ENCODE measurements around the gene VWA3B. TPM values are rescaled to one million over a fixed set of nuclear protein-coding genes. Genes with fewer than 3 reads are reported as not detected.

VWA3B gene
- total RNA-seq, 2 experiments from 2014 or later, result not detected

DNA sequence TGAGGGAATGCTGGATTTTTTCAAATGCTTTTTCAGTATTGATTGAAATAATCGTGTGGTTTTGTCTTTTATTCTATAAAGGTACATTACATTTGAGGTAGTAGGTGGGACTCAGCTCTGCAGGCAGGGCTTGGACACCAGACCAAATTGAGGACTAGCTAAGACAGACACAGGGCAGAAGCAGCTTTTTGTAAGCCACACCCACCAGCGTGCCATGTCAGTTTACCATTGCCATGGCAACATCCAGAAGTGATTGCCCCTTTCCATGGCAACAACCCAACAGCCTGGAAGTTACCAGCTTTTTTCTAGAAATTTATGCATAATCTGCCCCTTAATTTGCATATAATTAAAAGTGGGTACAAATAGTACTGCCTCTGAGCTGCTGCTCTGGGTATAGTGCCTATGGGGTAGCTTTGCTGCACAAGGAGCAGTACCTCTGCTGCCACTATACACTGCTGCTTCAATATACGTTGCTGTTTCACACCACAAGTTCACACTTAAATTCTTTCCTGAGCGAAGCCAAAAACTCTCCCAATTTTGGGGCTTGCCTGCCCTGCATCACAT, 23.6 kb upstream of the VWA3B start:
- H3K27me3 Mint-ChIP-seq, result peaks cover 12% of the 10 kb centered on the region
- no peak overlapping the region for H3K27ac Mint-ChIP-seq
- DNase-seq (no peak), ATAC-seq (no peak)
- intact Hi-C loops (cut with DNase I, micrococcal nuclease), result no loop called here
- CTCF ChIA-PET, result interaction anchor here (1.1 kb wide), 1 partner anchor 238 kb away, joined by 3 read pairs; no protein-coding TSS in a partner anchor
- H3K9me3 Mint-ChIP-seq (ENCODE audit: low read depth), result peaks cover 1% of the 10 kb centered on the region
- POLR2A ChIA-PET, result no interaction called here
- H3K4me3 Mint-ChIP-seq, result no peak overlapping the region
- H3K4me1 Mint-ChIP-seq, result no peaks in the 10 kb centered on the region
- H3K36me3 Mint-ChIP-seq (ENCODE audit: low read depth), result no peaks in the 10 kb centered on the region

DNA sequence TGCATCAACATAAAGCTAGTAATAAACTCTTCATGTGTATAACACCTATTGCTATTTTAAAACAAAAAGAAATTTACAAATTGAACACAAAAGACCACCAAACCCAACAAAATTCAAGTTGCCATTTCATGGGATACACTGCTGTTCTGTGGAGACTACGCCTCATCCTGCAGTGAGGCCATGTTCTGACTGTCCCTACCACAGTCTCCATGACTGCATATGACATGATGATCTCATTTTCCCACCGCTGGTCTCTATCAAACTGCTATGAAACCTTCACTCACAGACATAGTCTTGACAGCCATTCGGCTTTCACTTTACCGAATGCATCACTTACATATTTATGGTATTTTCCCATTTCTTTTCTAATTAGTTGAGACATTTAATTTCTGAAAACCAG, 21.2 kb upstream of the VWA3B start:
- peak; percentile 7 for DNase-seq
- no peaks in the 10 kb centered on the region for H3K4me1 Mint-ChIP-seq
- ChIA-PET CTCF (no interaction called here), POLR2A (no interaction called here)
- H3K27ac Mint-ChIP-seq, result no peak overlapping the region
- intact Hi-C loops (cut with DNase I, micrococcal nuclease), result no loop called here
- H3K9me3 Mint-ChIP-seq (ENCODE audit: low read depth), result peaks cover 1% of the 10 kb centered on the region
- no peak for ATAC-seq
- H3K36me3 Mint-ChIP-seq (ENCODE audit: low read depth), result no peaks in the 10 kb centered on the region
- H3K27me3 Mint-ChIP-seq, result peaks cover 12% of the 10 kb centered on the region
- H3K4me3 Mint-ChIP-seq, result no peak overlapping the region

- Mint-ChIP-seq H3K36me3 (ENCODE audit: low read depth) (no peaks in the 10 kb centered on the region), H3K4me1 (no peaks in the 10 kb centered on the region), H3K4me3 (no peak overlapping the region), H3K27me3 (peaks cover 12% of the 10 kb centered on the region), H3K27ac (no peak overlapping the region), H3K9me3 (ENCODE audit: low read depth) (no peaks in the 10 kb centered on the region)
- ATAC-seq (no peak), DNase-seq (no peak)
- intact Hi-C loops (cut with DNase I, micrococcal nuclease), result no loop called here
- CTCF ChIA-PET, result no interaction called here
- POLR2A ChIA-PET, result no interaction called here
Measured at GRCh38 chr2:98067160-98067559, 19.8 kb upstream of the VWA3B start.

- H3K9me3 Mint-ChIP-seq (ENCODE audit: low read depth), result peaks cover 2% of the 10 kb centered on the region
- H3K4me3 Mint-ChIP-seq, result no peak overlapping the region
- no peak overlapping the region for H3K27ac Mint-ChIP-seq
- no peak for DNase-seq
- no peaks in the 10 kb centered on the region for H3K4me1 Mint-ChIP-seq
- intact Hi-C loops (cut with DNase I, micrococcal nuclease), result no loop called here
- CTCF ChIA-PET, result no interaction called here
- peaks cover 6% of the 10 kb centered on the region for H3K27me3 Mint-ChIP-seq
- H3K36me3 Mint-ChIP-seq (ENCODE audit: low read depth), result no peaks in the 10 kb centered on the region
- ATAC-seq, result no peak
- POLR2A ChIA-PET, result no interaction called here
Measured at GRCh38 chr2:98070081-98070480, 16.9 kb upstream of the VWA3B start.

- Mint-ChIP-seq H3K36me3 (ENCODE audit: low read depth) (no peaks in the 10 kb centered on the region), H3K27me3 (peaks cover 2% of the 10 kb centered on the region), H3K4me1 (no peaks in the 10 kb centered on the region), H3K27ac (no peak overlapping the region), H3K4me3 (no peak overlapping the region), H3K9me3 (ENCODE audit: low read depth) (peaks cover 2% of the 10 kb centered on the region)
- intact Hi-C loops (cut with DNase I, micrococcal nuclease), result no loop called here
- ChIA-PET CTCF (interaction anchor here (0.6 to 0.9 kb wide), 2 partner anchors 18 to 584 kb away, joined by 5 to 6 read pairs; no protein-coding TSS in a partner anchor), POLR2A (no interaction called here)
- no peak for ATAC-seq
- DNase-seq, result no peak
Measured at GRCh38 chr2:98072442-98072841, 14.5 kb upstream of the VWA3B start.

DNA sequence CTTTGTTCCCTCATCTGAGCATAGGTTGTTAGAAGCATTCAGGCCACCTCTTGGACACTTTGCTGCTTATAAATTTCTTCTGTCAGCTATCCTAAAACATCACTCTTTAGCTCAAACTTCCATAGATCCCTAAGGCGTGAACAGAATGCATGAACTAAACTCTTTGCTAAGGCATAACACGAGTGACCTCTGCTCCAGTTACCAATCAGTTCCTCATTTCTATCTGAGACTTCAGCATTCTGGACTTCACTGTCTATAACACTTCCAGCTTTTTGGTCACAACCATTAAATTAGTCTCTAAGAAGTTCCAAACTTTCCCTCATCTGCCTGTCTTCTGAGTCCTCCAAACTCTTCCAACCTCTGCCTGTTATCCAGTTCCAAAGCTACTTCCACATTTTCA, 8.3 kb upstream of the VWA3B start:
- ChIA-PET CTCF (interaction anchor here (0.8 kb wide), 1 partner anchor 387 kb away, joined by 3 read pairs; no protein-coding TSS in a partner anchor), POLR2A (no interaction called here)
- H3K27ac Mint-ChIP-seq, result no peak overlapping the region
- H3K9me3 Mint-ChIP-seq (ENCODE audit: low read depth), result peaks cover 11% of the 10 kb centered on the region
- DNase-seq (no peak), ATAC-seq (no peak)
- H3K27me3 Mint-ChIP-seq, result peaks cover 9% of the 10 kb centered on the region
- no peak overlapping the region for H3K4me3 Mint-ChIP-seq
- no peaks in the 10 kb centered on the region for H3K36me3 Mint-ChIP-seq (ENCODE audit: low read depth)
- H3K4me1 Mint-ChIP-seq, result peaks cover 5% of the 10 kb centered on the region
- intact Hi-C loops (cut with DNase I, micrococcal nuclease), result no loop called here

DNA sequence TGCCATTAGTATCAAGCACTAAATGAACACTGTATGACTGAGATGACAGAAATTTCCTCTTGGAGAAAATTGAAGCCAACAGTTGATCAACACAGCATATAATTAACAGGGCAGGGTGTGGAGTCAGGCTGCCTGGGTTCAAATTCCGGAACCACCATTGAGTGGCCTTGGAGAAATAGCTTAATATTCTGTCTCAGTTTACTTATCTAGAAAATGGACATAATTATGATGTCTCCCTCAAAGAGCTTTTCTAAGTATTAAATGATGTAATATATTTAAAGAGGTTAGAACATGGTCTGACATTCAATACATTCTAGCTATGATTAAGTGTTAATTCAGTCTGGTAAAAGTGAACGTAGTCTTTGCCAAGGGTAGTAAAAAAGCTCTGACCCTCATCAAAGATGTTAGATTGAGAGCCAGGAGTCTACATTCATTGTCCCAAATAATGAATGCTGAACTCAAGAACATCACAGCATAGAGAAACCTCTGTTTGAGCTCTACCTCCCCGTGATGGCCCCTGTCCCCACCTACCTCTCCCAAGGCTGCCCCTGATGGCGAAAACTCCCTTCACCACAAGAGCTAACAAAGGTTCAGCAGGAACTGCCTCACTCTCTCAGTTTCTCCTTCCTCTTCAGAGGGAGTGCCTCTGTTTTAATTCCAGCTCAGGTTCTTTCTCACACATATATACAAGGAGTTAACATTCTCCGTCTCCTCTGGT, 2.7 kb upstream of the VWA3B start:
- Mint-ChIP-seq H3K27ac (no peak overlapping the region), H3K4me3 (no peak overlapping the region), H3K36me3 (ENCODE audit: low read depth) (no peaks in the 10 kb centered on the region), H3K27me3 (peaks cover 43% of the 10 kb centered on the region), H3K9me3 (ENCODE audit: low read depth) (no peaks in the 10 kb centered on the region), H3K4me1 (peaks cover 19% of the 10 kb centered on the region)
- intact Hi-C loops (cut with DNase I, micrococcal nuclease), result no loop called here
- ATAC-seq, result no peak
- ChIA-PET CTCF (interaction anchor here (1.1 kb wide), 1 partner anchor 386 kb away, joined by 3 read pairs; no protein-coding TSS in a partner anchor), POLR2A (no interaction called here)
- DNase-seq, result no peak

- no peaks in the 10 kb centered on the region for H3K36me3 Mint-ChIP-seq (ENCODE audit: low read depth)
- H3K9me3 Mint-ChIP-seq (ENCODE audit: low read depth), result no peaks in the 10 kb centered on the region
- ATAC-seq, result no peak
- peaks cover 19% of the 10 kb centered on the region for H3K4me1 Mint-ChIP-seq
- H3K4me3 Mint-ChIP-seq, result no peak overlapping the region
- intact Hi-C loops (cut with DNase I, micrococcal nuclease), result no loop called here
- DNase-seq, result no peak
- POLR2A ChIA-PET, result no interaction called here
- peaks cover 43% of the 10 kb centered on the region for H3K27me3 Mint-ChIP-seq
- CTCF ChIA-PET, result interaction anchor here (1.1 kb wide), 1 partner anchor 387 kb away, joined by 3 read pairs; no protein-coding TSS in a partner anchor
- no peak overlapping the region for H3K27ac Mint-ChIP-seq
Measured at GRCh38 chr2:98084869-98085238, 2.1 kb upstream of the VWA3B start.

GRCh38 chr2:98085649-98086048, 1.3 kb upstream of the VWA3B start:
- CTCF ChIA-PET, result interaction anchor here (0.6 kb wide), 1 partner anchor 59 kb away, joined by 3 read pairs; no protein-coding TSS in a partner anchor
- intact Hi-C loops (cut with DNase I, micrococcal nuclease), result loop anchor here in 1 of 2 experiments (2.0 kb wide), 1 partner anchor 91 kb away; the partner anchor contains the start of gene TMEM131
- Mint-ChIP-seq H3K27me3 (peaks cover 46% of the 10 kb centered on the region), H3K27ac (no peak overlapping the region), H3K4me1 (peaks cover 19% of the 10 kb centered on the region), H3K36me3 (ENCODE audit: low read depth) (no peaks in the 10 kb centered on the region), H3K9me3 (ENCODE audit: low read depth) (no peaks in the 10 kb centered on the region), H3K4me3 (no peak overlapping the region)
- DNase-seq (no peak), ATAC-seq (no peak)
- POLR2A ChIA-PET, result no interaction called here

DNA sequence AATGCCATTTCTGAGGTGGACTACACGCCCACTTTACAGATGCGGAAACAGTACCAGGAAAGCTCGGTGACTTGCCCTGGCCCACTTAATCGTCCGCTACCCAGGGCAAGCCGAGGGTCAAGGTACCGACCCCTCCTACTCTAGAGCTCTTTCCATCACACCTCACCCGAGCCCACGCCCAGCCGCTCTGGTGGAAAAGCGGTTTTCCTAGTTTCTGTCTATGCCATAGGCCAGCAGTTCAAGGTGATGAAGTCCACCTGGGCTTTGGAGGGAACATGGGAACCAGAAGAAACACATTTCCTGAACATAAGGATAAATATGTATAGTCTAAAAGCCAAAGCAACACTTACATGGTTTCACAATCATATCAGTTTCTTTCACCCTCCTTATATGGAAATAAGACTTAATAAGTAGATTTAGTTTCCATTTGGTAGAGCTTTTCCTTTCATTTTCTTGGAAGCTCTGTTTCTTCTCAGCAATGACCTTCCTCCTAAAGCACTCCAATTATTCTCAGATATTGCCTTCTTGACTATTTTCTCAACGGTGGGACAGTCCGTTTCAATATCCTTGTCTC, 567 bp downstream of the VWA3B start:
- no peaks in the 10 kb centered on the region for H3K9me3 Mint-ChIP-seq (ENCODE audit: low read depth)
- intact Hi-C loops (cut with DNase I, micrococcal nuclease), result loop anchor here in 1 of 2 experiments (1.0 to 2.0 kb wide), 2 partner anchors 47 to 93 kb away; partner anchors contain the start of gene TMEM131
- H3K36me3 Mint-ChIP-seq (ENCODE audit: low read depth), result no peaks in the 10 kb centered on the region
- ATAC-seq (no peak), DNase-seq (no peak)
- H3K27ac Mint-ChIP-seq, result peak overlapping the region; percentile 53
- ChIA-PET POLR2A (no interaction called here), CTCF (interaction anchor here (0.8 to 1.7 kb wide), 2 partner anchors 12 to 397 kb away, joined by 3 to 7 read pairs; no protein-coding TSS in a partner anchor)
- H3K4me3 Mint-ChIP-seq, result peak overlapping the region; percentile 47
- peaks cover 14% of the 10 kb centered on the region for H3K4me1 Mint-ChIP-seq
- H3K27me3 Mint-ChIP-seq, result peaks cover 44% of the 10 kb centered on the region

- DNase-seq (no peak), ATAC-seq (no peak)
- peaks cover 14% of the 10 kb centered on the region for H3K4me1 Mint-ChIP-seq
- no peak overlapping the region for H3K4me3 Mint-ChIP-seq
- intact Hi-C loops (cut with DNase I, micrococcal nuclease), result no loop called here
- ChIA-PET CTCF (interaction anchor here (0.8 to 1.7 kb wide), 2 partner anchors 11 to 397 kb away, joined by 3 to 7 read pairs; no protein-coding TSS in a partner anchor), POLR2A (no interaction called here)
- H3K27me3 Mint-ChIP-seq, result peaks cover 40% of the 10 kb centered on the region
- no peak overlapping the region for H3K27ac Mint-ChIP-seq
- H3K36me3 Mint-ChIP-seq (ENCODE audit: low read depth), result no peaks in the 10 kb centered on the region
- no peaks in the 10 kb centered on the region for H3K9me3 Mint-ChIP-seq (ENCODE audit: low read depth)
Measured at GRCh38 chr2:98088261-98088660, 1.3 kb downstream of the VWA3B start.

GRCh38 chr2:98089941-98090340, 3.0 kb downstream of the VWA3B start:
- Mint-ChIP-seq H3K36me3 (ENCODE audit: low read depth) (no peaks in the 10 kb centered on the region), H3K9me3 (ENCODE audit: low read depth) (no peaks in the 10 kb centered on the region), H3K4me1 (peaks cover 14% of the 10 kb centered on the region), H3K27me3 (peaks cover 32% of the 10 kb centered on the region), H3K27ac (no peak overlapping the region), H3K4me3 (no peak overlapping the region)
- no peak for ATAC-seq
- intact Hi-C loops (cut with DNase I, micrococcal nuclease), result no loop called here
- ChIA-PET POLR2A (no interaction called here), CTCF (interaction anchor here (1.2 to 1.3 kb wide), 2 partner anchors 18 to 142 kb away, joined by 3 to 5 read pairs; no protein-coding TSS in a partner anchor)
- no peak for DNase-seq
